B cell (primary cell): ENCODE measurements around the gene ETV6. TPM values are rescaled to one million over a fixed set of nuclear protein-coding genes. Genes with fewer than 3 reads are reported as not detected.

Experiments used
- ATAC-seq: fragments of 200-7000 bp; cut with Tn5 transposase; one replicate; pipeline ENCODE4 v1.10.0; 2021; ENCODE audit warnings: low read depth, mild to moderate bottlenecking, moderate number of reproducible peaks, moderate library complexity
- CTCF ChIA-PET: fragments of 350-600 bp; sonication (Branson Sonifier 250); formaldehyde crosslinking; loops from one replicate; lab custom pipeline; 2021; ENCODE audit warnings: antibody characterized with exemption, inconsistent platforms; lab: Charles Lee
- POLR2A ChIA-PET: fragments of 350-600 bp; sonication (Branson Sonifier 250); formaldehyde crosslinking; loops from one replicate; lab custom pipeline; 2021; ENCODE audit warnings: antibody characterized with exemption; lab: Charles Lee
- DNase-seq: peaks from one replicate; pipeline ENCODE4 v3.0.0; 2013
- H2AFZ ChIP-seq: 2 replicates; pipeline ENCODE4 v1.6.1; 2012; ENCODE audit warnings: mild to moderate bottlenecking, low read depth, low read length; ENCODE audit not compliant: insufficient read depth, poor library complexity, severe bottlenecking
- H3K27ac ChIP-seq, 2 donors: 1 replicate in 1 of 2; 2 replicates in 1 of 2; pipeline ENCODE4 v1.5.1; 2012 to 2013; ENCODE audit warnings: low read length in 2 of 2, mild to moderate bottlenecking in 2 of 2, moderate library complexity in 1 of 2
- H3K27me3 ChIP-seq, 4 experiments: fragments of 200-600 bp in 1 of 4; sonication (generic) in 1 of 4; replicated peaks in 1 of 4; 1 replicate in 2 of 4; 2 replicates in 2 of 4; pipeline versions ENCODE4 v1.6.1 to v1.7.0; 2013 to 2016; ENCODE audit warnings: low read length in 3 of 4, mild to moderate bottlenecking in 2 of 4, mixed read lengths in 1 of 4, moderate library complexity in 1 of 4; ENCODE audit not compliant: insufficient read depth in 4 of 4, control insufficient read depth in 3 of 4; ENCODE audit errors: control extremely low read depth in 1 of 4
- H3K36me3 ChIP-seq, 2 experiments: replicated peaks in 1 of 2; 1 replicate in 1 of 2; 2 replicates in 1 of 2; pipeline versions ENCODE4 v1.6.1 to v1.7.1; 2013; ENCODE audit warnings: low read length in 1 of 2; ENCODE audit not compliant: insufficient read depth in 2 of 2, control insufficient read depth in 1 of 2; ENCODE audit errors: control extremely low read depth in 1 of 2, extremely low read depth in 1 of 2
- H3K4me1 ChIP-seq, 2 donors: fragments of 200-600 bp in 1 of 2; sonication (generic) in 1 of 2; 1 replicate in 1 of 2; 2 replicates in 1 of 2; pipeline versions ENCODE4 v1.5.1 to v1.6.1; 2013 to 2017; ENCODE audit warnings: low read length in 2 of 2; ENCODE audit not compliant: control insufficient read depth in 2 of 2, insufficient read depth in 2 of 2
- H3K4me2 ChIP-seq: replicated peaks from 2 replicates; pipeline ENCODE3; 2012; ENCODE audit warnings: mild to moderate bottlenecking, low read depth, low read length; ENCODE audit not compliant: poor library complexity, severe bottlenecking
- H3K4me3 ChIP-seq, 5 experiments: fragments of 200-600 bp in 1 of 5; sonication (generic) in 1 of 5; 1 replicate in 3 of 5; 2 replicates in 2 of 5; pipeline versions ENCODE4 v1.5.1 to v1.7.0; 2011 to 2016; ENCODE audit warnings: low read length in 4 of 5, mild to moderate bottlenecking in 4 of 5, low read depth in 2 of 5, control low read depth in 1 of 5, moderate library complexity in 1 of 5; ENCODE audit not compliant: insufficient read depth in 1 of 5; ENCODE audit errors: control extremely low read depth in 1 of 5, extremely low read depth in 1 of 5
- H3K79me2 ChIP-seq: fragments of 200-600 bp; sonication (generic); one replicate; pipeline ENCODE4 v1.6.0; 2016; ENCODE audit warnings: low read length; ENCODE audit not compliant: control insufficient read depth, insufficient read depth
- H3K9ac ChIP-seq: fragments of 200-600 bp; sonication (generic); 2 replicates; pipeline ENCODE4 v1.6.1; 2017; ENCODE audit warnings: mild to moderate bottlenecking, low read length, moderate library complexity
- H3K9me3 ChIP-seq, 3 donors: one replicate each; pipeline versions ENCODE4 v1.6.1 to v1.7.1; 2013; ENCODE audit warnings: low read length in 2 of 3; ENCODE audit not compliant: control insufficient read depth in 2 of 3, insufficient read depth in 1 of 3; ENCODE audit errors: control extremely low read depth in 1 of 3
- H4K20me1 ChIP-seq: 2 replicates; pipeline ENCODE4 v1.6.0; 2012; ENCODE audit warnings: mild to moderate bottlenecking, low read length; ENCODE audit not compliant: insufficient read depth, control insufficient read depth, poor library complexity, severe bottlenecking
- H3K27ac Mint-ChIP-seq: one replicate; pipeline ENCODE4 v1.8.0; 2021; ENCODE audit warnings: mixed read lengths
- H3K27me3 Mint-ChIP-seq: one replicate; pipeline ENCODE4 v1.8.0; 2021; ENCODE audit warnings: mixed read lengths
- H3K4me1 Mint-ChIP-seq: one replicate; pipeline ENCODE4 v1.8.0; 2021; ENCODE audit warnings: mixed read lengths
- H3K4me3 Mint-ChIP-seq: one replicate; pipeline ENCODE4 v1.8.0; 2021; ENCODE audit warnings: mixed read lengths
- H3K9me3 Mint-ChIP-seq: one replicate; pipeline ENCODE4 v1.8.0; 2022; ENCODE audit warnings: mixed read lengths; ENCODE audit not compliant: insufficient read depth
- EZH2 ChIP-seq: IDR thresholded peaks from 2 replicates; pipeline ENCODE4 v1.6.1; 2012; ENCODE audit warnings: borderline replicate concordance, low read depth, mild to moderate bottlenecking, moderate library complexity, low read length; ENCODE audit not compliant: insufficient read depth, poor library complexity, severe bottlenecking
- WGBS: methylation state at CpG from one replicate; pipeline ENCODE4 v1.1.5; 2013; ENCODE audit warnings: missing lambda C conversion rate; ENCODE audit not compliant: insufficient coverage; 5-methylcytosine and 5-hydroxymethylcytosine counted together
- intact Hi-C: fragments of 100-400 bp; cut with micrococcal nuclease; formaldehyde crosslinking; loops from one replicate; pipeline ENCODE4 v1.10.0; 2022
- polyA plus RNA-seq: library from polyadenylated mRNA; depleted of rRNA; stranded (reverse); fragments of >200 nt; gene quantifications from 2 replicates; pipeline ENCODE4 v1.2.3, GENCODE V29; 2012
- total RNA-seq, 2 donors: library from RNA; stranded (reverse); fragments of 120-200 nt in 1 of 2; gene quantifications; 1 replicate in 1 of 2; 2 replicates in 1 of 2; pipeline versions ENCODE4 v1.2.3 to v1.2.4, GENCODE V29; 2013 to 2022
- TF ChIP-seq, protein P1 (sequence below): fragments of 200-600 bp; IDR thresholded peaks from one replicate; pipeline ENCODE4 v1.8.0; 2022; ENCODE audit warnings: antibody characterized with exemption, mild to moderate bottlenecking

ETV6 gene
- total and polyA plus RNA-seq, 2 donors (not counting 1 experiment from before 2014, with no cell fraction given), result 17.4 to 123 TPM

DNA sequence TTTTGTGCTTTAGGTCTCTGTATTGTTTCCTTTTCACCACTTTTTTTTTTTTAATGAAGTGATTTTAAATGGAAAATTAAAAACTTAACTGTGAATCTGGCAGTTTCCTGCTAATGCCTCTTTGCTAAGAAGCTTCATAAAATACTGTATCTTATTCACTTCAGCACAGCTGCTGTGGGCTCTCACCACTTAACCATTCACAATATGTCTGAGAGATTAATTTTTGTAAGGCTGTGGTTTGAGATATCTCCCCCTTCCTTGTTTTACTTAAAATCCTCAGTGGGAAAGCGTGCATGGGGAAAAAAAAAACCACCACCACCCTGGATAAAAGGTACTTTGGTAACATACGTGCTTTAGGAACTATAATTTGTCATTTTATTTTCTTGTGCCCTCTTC, 115.9 kb downstream of the ETV6 start:
- ChIA-PET CTCF (interaction anchor here (0.7 to 5.6 kb wide), 4 partner anchors 10 to 34 kb away, joined by 4 to 18 read pairs (median 5); no protein-coding TSS in a partner anchor), POLR2A (interaction anchor here (0.7 to 2.4 kb wide), 6 partner anchors 15 to 115 kb away, joined by 3 to 12 read pairs (median 6); partner anchors contain the start of gene ETV6)
- no peaks in the 10 kb centered on the region for H3K27me3 ChIP-seq
- TF ChIP-seq, protein P1, sequence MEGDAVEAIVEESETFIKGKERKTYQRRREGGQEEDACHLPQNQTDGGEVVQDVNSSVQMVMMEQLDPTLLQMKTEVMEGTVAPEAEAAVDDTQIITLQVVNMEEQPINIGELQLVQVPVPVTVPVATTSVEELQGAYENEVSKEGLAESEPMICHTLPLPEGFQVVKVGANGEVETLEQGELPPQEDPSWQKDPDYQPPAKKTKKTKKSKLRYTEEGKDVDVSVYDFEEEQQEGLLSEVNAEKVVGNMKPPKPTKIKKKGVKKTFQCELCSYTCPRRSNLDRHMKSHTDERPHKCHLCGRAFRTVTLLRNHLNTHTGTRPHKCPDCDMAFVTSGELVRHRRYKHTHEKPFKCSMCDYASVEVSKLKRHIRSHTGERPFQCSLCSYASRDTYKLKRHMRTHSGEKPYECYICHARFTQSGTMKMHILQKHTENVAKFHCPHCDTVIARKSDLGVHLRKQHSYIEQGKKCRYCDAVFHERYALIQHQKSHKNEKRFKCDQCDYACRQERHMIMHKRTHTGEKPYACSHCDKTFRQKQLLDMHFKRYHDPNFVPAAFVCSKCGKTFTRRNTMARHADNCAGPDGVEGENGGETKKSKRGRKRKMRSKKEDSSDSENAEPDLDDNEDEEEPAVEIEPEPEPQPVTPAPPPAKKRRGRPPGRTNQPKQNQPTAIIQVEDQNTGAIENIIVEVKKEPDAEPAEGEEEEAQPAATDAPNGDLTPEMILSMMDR, result no peak
- no peak for TF ChIP-seq EZH2
- H3K27me3 Mint-ChIP-seq, result no peaks in the 10 kb centered on the region
- no peak for ATAC-seq
- H2AFZ ChIP-seq, result no peak overlapping the region
- no peak overlapping the region for H3K4me3 ChIP-seq
- peak overlapping the region; percentile 51 for H3K4me2 ChIP-seq
- peaks cover 63 to 65% of the 10 kb centered on the region in 2 donors for H3K4me1 ChIP-seq
- peak overlapping the region; percentile 91 for H3K27ac Mint-ChIP-seq
- intact Hi-C loops, result loop anchor here (1.0 to 5.0 kb wide), 3 partner anchors 35 to 71 kb away; no protein-coding TSS in a partner anchor
- no peaks in the 10 kb centered on the region for H3K9me3 ChIP-seq
- H3K9ac ChIP-seq, result no peak overlapping the region
- peaks cover 52% of the 10 kb centered on the region for H3K79me2 ChIP-seq
- no peaks in the 10 kb centered on the region for H4K20me1 ChIP-seq
- DNase-seq, result no peak
- H3K9me3 Mint-ChIP-seq, result no peaks in the 10 kb centered on the region
- H3K4me3 Mint-ChIP-seq, result peak overlapping the region; percentile 84
- peak overlapping the region; percentile 68 to 74 for H3K27ac ChIP-seq
- H3K36me3 ChIP-seq, result no peaks in the 10 kb centered on the region
- H3K4me1 Mint-ChIP-seq, result peaks cover 80% of the 10 kb centered on the region
- no CpG with 5 or more reads among the region's 2 CpGs for WGBS
